GM18505 (cell line): ENCODE results near the gene PROZ.

Source experiments
- ATAC-seq: cut with Tn5 transposase; IDR thresholded peaks from one replicate; pipeline ENCODE4 v1.9.1; 2021; ENCODE audit not compliant: unreplicated experiment
- POLR2A ChIP-seq: IDR thresholded peaks from 4 replicates; pipeline ENCODE4 v1.6.1; 2011; ENCODE audit warnings: borderline replicate concordance; ENCODE audit not compliant: insufficient read depth, insufficient read length; ENCODE audit errors: extremely low read depth

PROZ gene

GRCh38 chr13:113202912-113203311, 44.5 kb downstream of the PROZ start:
- no peak for TF ChIP-seq POLR2A

GRCh38 chr13:113203507-113204377, 45.3 kb downstream of the PROZ start:
- TF ChIP-seq POLR2A, result no peak
- ATAC-seq, result no peak

More at GRCh38 chr13:113202912-113203311, 44.5 kb downstream of the PROZ start:
- no peak for ATAC-seq

- no peak for ATAC-seq
- TF ChIP-seq POLR2A, result no peak
Observed at GRCh38 chr13:113204378-113204734, 45.9 kb downstream of the PROZ start.

GRCh38 chr13:113205428-113205931, 47.0 kb downstream of the PROZ start:
- ATAC-seq, result no peak
- TF ChIP-seq POLR2A, result no peak

GRCh38 chr13:113207460-113207859, 49.0 kb downstream of the PROZ start:
- ATAC-seq, result no peak
- no peak for TF ChIP-seq POLR2A

GRCh38 chr13:113207890-113208420, 49.5 kb downstream of the PROZ start:
- TF ChIP-seq POLR2A, result no peak
- ATAC-seq, result no peak

- peak; percentile 81 for TF ChIP-seq POLR2A
- ATAC-seq, result peak; percentile 71
Observed at GRCh38 chr13:113208421-113209335, 50.2 kb downstream of the PROZ start, which contains the start of gene PCID2. Gene PCID2, minus strand, starts transcription at chr13:113208669. Its CDS starts 35 bp downstream, at chr13:113208634.

- peak; percentile 42 for ATAC-seq
- peak; percentile 52 for TF ChIP-seq POLR2A
Observed at GRCh38 chr13:113209336-113209758, 50.9 kb downstream of the PROZ start, which contains the start of gene CUL4A. Gene CUL4A, plus strand, starts transcription at chr13:113209613. Its CDS starts 15 bp downstream, at chr13:113209628.

- TF ChIP-seq POLR2A, result peak; percentile 53
- ATAC-seq, result peak; percentile 33
Observed at GRCh38 chr13:113209759-113210421, 51.4 kb downstream of the PROZ start.

GRCh38 chr13:113210833-113211232, 52.4 kb downstream of the PROZ start:
- TF ChIP-seq POLR2A, result no peak
- no peak for ATAC-seq

GRCh38 chr13:113211774-113212173, 53.3 kb downstream of the PROZ start:
- no peak for ATAC-seq
- no peak for TF ChIP-seq POLR2A

- no peak for ATAC-seq
- no peak for TF ChIP-seq POLR2A
Observed at GRCh38 chr13:113216254-113217048, 58.0 kb downstream of the PROZ start.

- ATAC-seq, result no peak
- no peak for TF ChIP-seq POLR2A
Observed at GRCh38 chr13:113218586-113218985, 60.1 kb downstream of the PROZ start.
